Measurements from ENCODE around the gene WNT1. TPM values are rescaled to one million over a fixed set of nuclear protein-coding genes. Genes with fewer than 3 reads are reported as not detected.

WNT1 gene
- total and polyA plus RNA-seq, 2 of the 4 experiments (the other 2 are of a cell fraction): not detected

- in situ Hi-C loops (cut with MboI; ENCODE audit: low sequenced_read_pairs): loop anchor here (5.0 kb wide), 1 partner anchor 87 kb away; the partner anchor contains the start of gene DDX23
- H2AFZ ChIP-seq (replicated peaks; ENCODE audit: low read length, poor library complexity): no peak overlapping the region
- no peaks in the 10 kb centered on the region for H3K4me1 ChIP-seq (ENCODE audit: control insufficient read depth, insufficient read depth, low read length)
- intact Hi-C loops (cut with micrococcal nuclease): no loop called here
- no peak overlapping the region for H2BK20ac ChIP-seq (ENCODE audit: low read depth, low read length)
- no peak overlapping the region for H3K4me2 ChIP-seq (ENCODE audit: low read depth, low read length)
- no peak overlapping the region for H2AK9ac ChIP-seq (replicated peaks; ENCODE audit: low read depth, low read length, poor library complexity)
- no TSS peak for BruUV-seq (replicated peaks)
- no peak overlapping the region for H3K14ac ChIP-seq (replicated peaks; ENCODE audit: low read depth, low read length)
- 0 out of 2 replicates have a peak, but pooled peaks cover 13% of the 10 kb centered on the region for H3K9me1 ChIP-seq (ENCODE audit: insufficient read depth, low read length)
- H3K56ac ChIP-seq (ENCODE audit: extremely low read depth, insufficient read depth, low read length): no peak overlapping the region
- no peaks in the 10 kb centered on the region for H3K27me3 ChIP-seq (ENCODE audit: control insufficient read depth, insufficient read depth, low read length)
- dilution Hi-C loops (cut with HindIII; ENCODE audit: low sequenced_read_pairs, unreplicated experiment): no loop called here
- H2BK5ac ChIP-seq (ENCODE audit: low read depth, low read length, poor library complexity, severe bottlenecking): no peak overlapping the region
- no peak overlapping the region for H2BK120ac ChIP-seq (ENCODE audit: low read depth, low read length)
- H3K23ac ChIP-seq (ENCODE audit: low read depth, low read length): no peak overlapping the region
- peaks cover 73% of the 10 kb centered on the region for H4K20me1 ChIP-seq (ENCODE audit: insufficient read depth, low read length)
- H3K4me3 ChIP-seq (ENCODE audit: insufficient read depth, low read depth, low read length): no peak overlapping the region
- H3K79me1 ChIP-seq (ENCODE audit: low read depth in 1 of 2, low read length in 2 of 2): peaks cover 30 to 80% of the 10 kb centered on the region in 2 experiments
- no peak overlapping the region for H4K5ac ChIP-seq (ENCODE audit: low read depth, low read length)
- TF ChIP-seq RAD21 (IDR thresholded peaks at IDR 0.05; ENCODE audit: low read length) (no peak), MAFK (IDR thresholded peaks at IDR 0.05; ENCODE audit: low read depth, low read length) (no peak), CTCF (conservative IDR thresholded peaks at IDR 0.05; ENCODE audit: low read depth, low read length) (no peak), USF2 (IDR thresholded peaks at IDR 0.05; ENCODE audit: low read depth, low read length) (no peak), BHLHE40 (IDR thresholded peaks at IDR 0.05; ENCODE audit: low read depth, low read length) (no peak), SMC3 (IDR thresholded peaks at IDR 0.05; ENCODE audit: low read depth, low read length) (no peak), NFE2L2 (IDR thresholded peaks at IDR 0.05; ENCODE audit: low read depth, low read length) (no peak), CHD1 (IDR thresholded peaks at IDR 0.05; ENCODE audit: low read depth, low read length) (no peak), POLR2A (IDR thresholded peaks at IDR 0.05; ENCODE audit: low read depth, low read length) (no peak), CEBPB (IDR thresholded peaks at IDR 0.05; ENCODE audit: low read depth, low read length) (no peak), RFX5 (IDR thresholded peaks at IDR 0.05; ENCODE audit: low read depth, low read length) (no peak), MXI1 (IDR thresholded peaks at IDR 0.05; ENCODE audit: borderline replicate concordance, low read depth, low read length) (no peak), RCOR1 (IDR thresholded peaks at IDR 0.05; ENCODE audit: insufficient replicate concordance, low read length) (no peak), FOS (IDR thresholded peaks at IDR 0.05; ENCODE audit: low read depth, low read length) (no peak), ELK1 (IDR thresholded peaks at IDR 0.05; ENCODE audit: borderline replicate concordance, low read depth, low read length) (no peak)
- no peak for ATAC-seq (ENCODE audit: low read depth)
- ChIA-PET CTCF (interaction anchor here (0.5 kb wide), 1 partner anchor 104 kb away, joined by 3 read pairs; no protein-coding TSS in a partner anchor), POLR2A (ENCODE audit: unreplicated experiment) (no interaction called here)
- DNase-seq: no peak
- H2BK15ac ChIP-seq (ENCODE audit: low read depth, low read length): no peak overlapping the region
- H3K27ac ChIP-seq (ENCODE audit: insufficient read depth, low read length): no peak overlapping the region
- no peak overlapping the region for H3K9ac ChIP-seq (ENCODE audit: low read depth, low read length)
- H3K36me3 ChIP-seq (ENCODE audit: control insufficient read depth, insufficient read depth, low read length): peaks cover 50% of the 10 kb centered on the region
- WGBS, 2 experiments (ENCODE audit: extremely low coverage in 2 of 2, insufficient read length in 1 of 2): 100% methylated on average over 3 of the region's 7 CpGs; no CpG with 5 or more reads in 1 of the 2 experiments
- H4K91ac ChIP-seq (ENCODE audit: insufficient read depth, low read depth, low read length): no peak overlapping the region
- no peak overlapping the region for H3K18ac ChIP-seq (ENCODE audit: low read depth, low read length)
- H3K4ac ChIP-seq (ENCODE audit: low read depth, low read length): no peak overlapping the region
- no peak overlapping the region for H2AK5ac ChIP-seq (ENCODE audit: low read depth, low read length)
- no peaks in the 10 kb centered on the region for H3K9me3 ChIP-seq (ENCODE audit: control insufficient read depth, insufficient read depth, low read length)
- H4K8ac ChIP-seq (ENCODE audit: low read depth in 2 of 2, low read length in 2 of 2): no peak overlapping the region
These were observed 39.3 kb upstream of the WNT1 start for GRCh38 chr12:48938805-48939204.

All from IMR-90 (cell line).